Measurements from ENCODE around the gene ANO2. TPM values are rescaled to one million over a fixed set of nuclear protein-coding genes. Genes with fewer than 3 reads are reported as not detected.

ANO2 gene
- polyA plus RNA-seq, 1 donor from 2014 or later: 1.8 TPM

DNA sequence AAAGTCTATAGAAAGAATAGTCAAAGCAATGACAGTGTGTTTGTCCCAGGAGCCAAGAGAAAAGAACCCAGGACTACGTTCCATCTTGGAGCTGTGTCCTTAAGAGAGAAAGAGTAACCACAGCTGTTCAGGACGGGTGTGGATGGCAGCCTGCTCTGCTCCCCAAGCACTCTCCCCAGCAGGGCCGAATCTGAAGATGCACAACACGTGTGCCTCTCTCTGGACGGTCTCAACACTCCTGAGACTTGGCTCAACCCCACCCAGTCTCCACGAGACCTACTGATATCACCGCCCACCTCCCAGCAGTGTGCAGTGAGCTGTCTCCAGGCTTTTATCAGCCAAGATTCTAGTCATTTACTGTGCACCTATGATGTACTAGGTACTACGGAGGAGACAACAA is 27.3 kb upstream of the ANO2 start:
- Histone ChIP-seq H3K4me3 (ENCODE audit: low read length) (no peak overlapping the region), H3K27me3 (ENCODE audit: insufficient read depth, low read depth, low read length) (no peaks in the 10 kb centered on the region), H3K9me2 (ENCODE audit: insufficient read depth, low read length) (no peaks in the 10 kb centered on the region), H3K79me2 (replicated peaks; ENCODE audit: insufficient read depth, low read length) (no peaks in the 10 kb centered on the region), H4K20me1 (ENCODE audit: insufficient read depth) (no peaks in the 10 kb centered on the region), H3K4me2 (ENCODE audit: low read length) (no peak overlapping the region), H3K36me3 (ENCODE audit: insufficient read depth, low read length) (no peaks in the 10 kb centered on the region), H3K9ac (ENCODE audit: low read length) (no peak overlapping the region), H2AFZ (ENCODE audit: low read depth, low read length) (no peak overlapping the region), H3K9me3 (ENCODE audit: low read length) (no peaks in the 10 kb centered on the region), H3F3A (ENCODE audit: insufficient read depth, low read length, poor library complexity, severe bottlenecking) (no peaks in the 10 kb centered on the region), H3K27ac (ENCODE audit: low read length) (no peak overlapping the region)
- TF ChIP-seq EP300 (conservative IDR thresholded peaks at IDR 0.05; ENCODE audit: poor library complexity, severe bottlenecking) (no peak), SMC3 (conservative IDR thresholded peaks at IDR 0.05; ENCODE audit: poor library complexity) (no peak), TAF1 (IDR thresholded peaks at IDR 0.05; ENCODE audit: low read depth) (no peak), RAD21 (conservative IDR thresholded peaks at IDR 0.05) (no peak), MXI1 (conservative IDR thresholded peaks at IDR 0.05; ENCODE audit: poor library complexity, severe bottlenecking) (no peak), POLR2AphosphoS5 (IDR thresholded peaks at IDR 0.05) (no peak), EZH2 (IDR thresholded peaks at IDR 0.05; ENCODE audit: borderline replicate concordance, insufficient read depth, low read length, poor library complexity, severe bottlenecking) (no peak)

DNA sequence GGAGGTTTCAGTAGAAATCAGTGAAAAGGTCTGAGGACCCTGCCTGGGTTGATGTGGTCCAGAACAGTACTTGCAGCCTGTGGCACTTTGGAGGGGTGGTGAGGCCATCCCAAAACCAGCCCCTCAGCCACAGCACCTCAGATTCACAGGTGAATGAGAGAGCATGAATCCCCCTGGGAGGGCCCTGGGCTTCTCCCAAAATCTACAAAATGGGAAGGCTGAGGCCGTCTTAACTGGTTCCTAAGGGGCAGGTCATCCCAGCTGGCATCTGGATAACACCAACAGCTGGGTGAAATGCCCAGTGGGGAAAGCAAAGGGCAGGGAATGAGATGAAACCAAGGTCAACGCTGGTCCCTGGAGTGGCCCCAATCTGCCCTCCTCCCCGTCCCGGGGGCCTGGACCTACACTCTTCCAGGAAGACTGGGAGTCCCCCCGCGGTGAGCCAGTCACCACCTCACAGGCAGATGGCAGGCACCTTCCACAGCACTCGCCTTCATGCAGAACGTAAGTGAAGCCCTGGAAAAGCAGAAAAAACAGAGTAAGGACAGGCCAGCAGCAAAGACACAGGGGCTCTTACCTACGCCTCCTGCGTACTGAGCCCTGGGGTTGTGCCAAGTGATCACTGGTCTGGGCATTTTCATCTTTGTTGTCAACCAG is 26.3 kb upstream of the ANO2 start:
- no peaks in the 10 kb centered on the region for H3F3A ChIP-seq (ENCODE audit: insufficient read depth, low read length, poor library complexity, severe bottlenecking)
- no peak for TF ChIP-seq TAF1 (IDR thresholded peaks at IDR 0.05; ENCODE audit: low read depth)
- TF ChIP-seq SMC3 (conservative IDR thresholded peaks at IDR 0.05; ENCODE audit: poor library complexity): no peak
- TF ChIP-seq EP300 (conservative IDR thresholded peaks at IDR 0.05; ENCODE audit: poor library complexity, severe bottlenecking): no peak
- TF ChIP-seq POLR2AphosphoS5 (IDR thresholded peaks at IDR 0.05): no peak
- no peak for TF ChIP-seq MXI1 (conservative IDR thresholded peaks at IDR 0.05; ENCODE audit: poor library complexity, severe bottlenecking)
- TF ChIP-seq, protein P1, sequence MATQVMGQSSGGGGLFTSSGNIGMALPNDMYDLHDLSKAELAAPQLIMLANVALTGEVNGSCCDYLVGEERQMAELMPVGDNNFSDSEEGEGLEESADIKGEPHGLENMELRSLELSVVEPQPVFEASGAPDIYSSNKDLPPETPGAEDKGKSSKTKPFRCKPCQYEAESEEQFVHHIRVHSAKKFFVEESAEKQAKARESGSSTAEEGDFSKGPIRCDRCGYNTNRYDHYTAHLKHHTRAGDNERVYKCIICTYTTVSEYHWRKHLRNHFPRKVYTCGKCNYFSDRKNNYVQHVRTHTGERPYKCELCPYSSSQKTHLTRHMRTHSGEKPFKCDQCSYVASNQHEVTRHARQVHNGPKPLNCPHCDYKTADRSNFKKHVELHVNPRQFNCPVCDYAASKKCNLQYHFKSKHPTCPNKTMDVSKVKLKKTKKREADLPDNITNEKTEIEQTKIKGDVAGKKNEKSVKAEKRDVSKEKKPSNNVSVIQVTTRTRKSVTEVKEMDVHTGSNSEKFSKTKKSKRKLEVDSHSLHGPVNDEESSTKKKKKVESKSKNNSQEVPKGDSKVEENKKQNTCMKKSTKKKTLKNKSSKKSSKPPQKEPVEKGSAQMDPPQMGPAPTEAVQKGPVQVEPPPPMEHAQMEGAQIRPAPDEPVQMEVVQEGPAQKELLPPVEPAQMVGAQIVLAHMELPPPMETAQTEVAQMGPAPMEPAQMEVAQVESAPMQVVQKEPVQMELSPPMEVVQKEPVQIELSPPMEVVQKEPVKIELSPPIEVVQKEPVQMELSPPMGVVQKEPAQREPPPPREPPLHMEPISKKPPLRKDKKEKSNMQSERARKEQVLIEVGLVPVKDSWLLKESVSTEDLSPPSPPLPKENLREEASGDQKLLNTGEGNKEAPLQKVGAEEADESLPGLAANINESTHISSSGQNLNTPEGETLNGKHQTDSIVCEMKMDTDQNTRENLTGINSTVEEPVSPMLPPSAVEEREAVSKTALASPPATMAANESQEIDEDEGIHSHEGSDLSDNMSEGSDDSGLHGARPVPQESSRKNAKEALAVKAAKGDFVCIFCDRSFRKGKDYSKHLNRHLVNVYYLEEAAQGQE (IDR thresholded peaks at IDR 0.05; ENCODE audit: borderline replicate concordance): no peak

DNA sequence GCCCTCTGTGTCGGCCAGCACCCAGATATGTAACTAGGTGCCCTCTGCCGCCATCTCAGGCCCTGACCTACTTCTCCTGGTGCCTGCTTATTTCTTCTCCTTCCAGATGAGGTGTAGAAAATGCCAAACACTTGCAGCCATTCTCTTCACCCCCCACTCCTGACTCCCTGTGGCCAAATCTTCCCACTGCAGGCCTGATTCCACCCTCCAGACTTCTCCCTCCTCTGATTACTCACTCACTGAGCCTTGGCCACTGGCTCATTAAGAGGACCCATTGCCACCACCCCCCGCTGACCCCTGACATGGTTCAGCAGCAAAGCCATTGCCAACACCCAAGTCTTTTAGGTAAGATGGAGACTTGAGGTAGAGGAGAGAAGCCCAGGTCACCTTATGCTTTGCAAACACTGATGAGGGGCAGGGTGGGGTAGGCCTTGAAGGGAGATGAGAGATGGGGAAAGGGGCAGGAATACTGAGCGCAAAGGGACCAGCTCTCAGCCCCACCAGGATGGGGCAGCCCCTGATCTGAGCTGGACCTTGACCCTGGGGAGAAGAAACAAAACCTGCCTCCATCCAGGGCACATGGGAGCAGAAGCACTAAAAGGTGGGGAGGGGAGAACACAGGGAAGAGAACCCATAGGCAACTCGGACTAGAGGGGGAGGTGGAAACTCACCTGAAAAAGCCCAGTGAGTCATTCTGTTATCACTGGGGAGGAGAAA is 25.1 kb upstream of the ANO2 start:
- H3K27ac ChIP-seq (ENCODE audit: low read length): no peak overlapping the region
- no peaks in the 10 kb centered on the region for H3K79me2 ChIP-seq (replicated peaks; ENCODE audit: insufficient read depth, low read length)
- H3K9ac ChIP-seq (ENCODE audit: low read length): no peak overlapping the region
- no peaks in the 10 kb centered on the region for H3K9me2 ChIP-seq (ENCODE audit: insufficient read depth, low read length)
- H3K9me3 ChIP-seq (ENCODE audit: low read length): no peaks in the 10 kb centered on the region
- no peaks in the 10 kb centered on the region for H4K20me1 ChIP-seq (ENCODE audit: insufficient read depth)
- no peak overlapping the region for H3K4me2 ChIP-seq (ENCODE audit: low read length)
- no peaks in the 10 kb centered on the region for H3K27me3 ChIP-seq (ENCODE audit: insufficient read depth, low read depth, low read length)
- TF ChIP-seq RAD21 (conservative IDR thresholded peaks at IDR 0.05): no peak
- TF ChIP-seq MXI1 (conservative IDR thresholded peaks at IDR 0.05; ENCODE audit: poor library complexity, severe bottlenecking): no peak
- no peak for TF ChIP-seq EZH2 (IDR thresholded peaks at IDR 0.05; ENCODE audit: borderline replicate concordance, insufficient read depth, low read length, poor library complexity, severe bottlenecking)
- no peak for TF ChIP-seq TAF1 (IDR thresholded peaks at IDR 0.05; ENCODE audit: low read depth)
- TF ChIP-seq POLR2AphosphoS5 (IDR thresholded peaks at IDR 0.05): no peak
- TF ChIP-seq SMC3 (conservative IDR thresholded peaks at IDR 0.05; ENCODE audit: poor library complexity): no peak
- no peak for TF ChIP-seq EP300 (conservative IDR thresholded peaks at IDR 0.05; ENCODE audit: poor library complexity, severe bottlenecking)
- TF ChIP-seq, protein P2, sequence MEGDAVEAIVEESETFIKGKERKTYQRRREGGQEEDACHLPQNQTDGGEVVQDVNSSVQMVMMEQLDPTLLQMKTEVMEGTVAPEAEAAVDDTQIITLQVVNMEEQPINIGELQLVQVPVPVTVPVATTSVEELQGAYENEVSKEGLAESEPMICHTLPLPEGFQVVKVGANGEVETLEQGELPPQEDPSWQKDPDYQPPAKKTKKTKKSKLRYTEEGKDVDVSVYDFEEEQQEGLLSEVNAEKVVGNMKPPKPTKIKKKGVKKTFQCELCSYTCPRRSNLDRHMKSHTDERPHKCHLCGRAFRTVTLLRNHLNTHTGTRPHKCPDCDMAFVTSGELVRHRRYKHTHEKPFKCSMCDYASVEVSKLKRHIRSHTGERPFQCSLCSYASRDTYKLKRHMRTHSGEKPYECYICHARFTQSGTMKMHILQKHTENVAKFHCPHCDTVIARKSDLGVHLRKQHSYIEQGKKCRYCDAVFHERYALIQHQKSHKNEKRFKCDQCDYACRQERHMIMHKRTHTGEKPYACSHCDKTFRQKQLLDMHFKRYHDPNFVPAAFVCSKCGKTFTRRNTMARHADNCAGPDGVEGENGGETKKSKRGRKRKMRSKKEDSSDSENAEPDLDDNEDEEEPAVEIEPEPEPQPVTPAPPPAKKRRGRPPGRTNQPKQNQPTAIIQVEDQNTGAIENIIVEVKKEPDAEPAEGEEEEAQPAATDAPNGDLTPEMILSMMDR (IDR thresholded peaks at IDR 0.05; ENCODE audit: poor library complexity, severe bottlenecking): no peak
- TF ChIP-seq, protein P1 (IDR thresholded peaks at IDR 0.05; ENCODE audit: borderline replicate concordance): no peak
- H2AFZ ChIP-seq (ENCODE audit: low read depth, low read length): no peak overlapping the region
- H3K4me3 ChIP-seq (ENCODE audit: low read length): no peak overlapping the region
- H3F3A ChIP-seq (ENCODE audit: insufficient read depth, low read length, poor library complexity, severe bottlenecking): no peaks in the 10 kb centered on the region
- H3K36me3 ChIP-seq (ENCODE audit: insufficient read depth, low read length): no peaks in the 10 kb centered on the region

More for the DNA sequence above, 26.3 kb upstream of the ANO2 start:
- Histone ChIP-seq H3K79me2 (replicated peaks; ENCODE audit: insufficient read depth, low read length) (no peaks in the 10 kb centered on the region), H3K9ac (ENCODE audit: low read length) (no peak overlapping the region), H3K27ac (ENCODE audit: low read length) (no peak overlapping the region), H3K36me3 (ENCODE audit: insufficient read depth, low read length) (no peaks in the 10 kb centered on the region), H3K9me2 (ENCODE audit: insufficient read depth, low read length) (no peaks in the 10 kb centered on the region), H3K4me2 (ENCODE audit: low read length) (no peak overlapping the region), H3K9me3 (ENCODE audit: low read length) (no peaks in the 10 kb centered on the region), H3K4me3 (ENCODE audit: low read length) (no peak overlapping the region), H4K20me1 (ENCODE audit: insufficient read depth) (no peaks in the 10 kb centered on the region), H2AFZ (ENCODE audit: low read depth, low read length) (no peak overlapping the region), H3K27me3 (ENCODE audit: insufficient read depth, low read depth, low read length) (no peaks in the 10 kb centered on the region)

Measured in neural cell (in vitro differentiated cells).